Lower leg skin (tissue), 4 donors: ENCODE results near the gene NCOA5. TPM values are rescaled to one million over a fixed set of nuclear protein-coding genes. Genes with fewer than 3 reads are reported as not detected.

Experiments
- DNase-seq, 2 donors: peaks; one replicate each; pipeline ENCODE4 v3.0.0-alpha.2; 2019; ENCODE audit warnings: low spot score in 2 of 2
- H3K4me3 ChIP-seq: fragments of 200-600 bp; sonication (generic); 2 replicates; pipeline ENCODE4 v1.5.1; 2017; ENCODE audit warnings: mild to moderate bottlenecking, low read depth; ENCODE audit not compliant: poor library complexity, severe bottlenecking
- POLR2A ChIP-seq, 2 donors: fragments of 450-650 bp; IDR thresholded peaks; one replicate each; pipeline ENCODE4 v1.6.1; 2016 to 2017; ENCODE audit warnings: antibody characterized with exemption in 2 of 2, mild to moderate bottlenecking in 1 of 2, moderate library complexity in 1 of 2
- WGBS, 2 donors: methylation state at CpG; one replicate each; pipeline ENCODE4 v1.1.5; 2018; 5-methylcytosine and 5-hydroxymethylcytosine counted together
- intact Hi-C: fragments of 100-400 bp; cut with DNase I; formaldehyde crosslinking; loops from one replicate; pipeline ENCODE4 v1.15.0; 2023; ENCODE audit warnings: low total_unique reads
- total RNA-seq, 4 donors: library from RNA; depleted of rRNA; stranded (reverse); fragments of >200 nt; gene quantifications; one replicate each; pipeline ENCODE4 v1.1.0, GENCODE V29; 2016
- TF ChIP-seq, protein P1 (sequence below), 3 donors: fragments of 450-650 bp; IDR thresholded peaks; one replicate each; pipeline ENCODE4 v1.5.1; 2016; ENCODE audit warnings: antibody characterized with exemption in 3 of 3, mild to moderate bottlenecking in 3 of 3, moderate library complexity in 2 of 3

The NCOA5 gene
- total RNA-seq, 4 donors from 2014 or later, result 27.7 to 51.5 (median 41.2) TPM

- intact Hi-C loops, result no loop called here
- DNase-seq, result peak in 1 of 2 donors; percentile 58
- no peak overlapping the region for H3K4me3 ChIP-seq
- WGBS, 2 donors, result 90 to 91% methylated on average over 15 of the region's 15 CpGs
- TF ChIP-seq, protein P1, sequence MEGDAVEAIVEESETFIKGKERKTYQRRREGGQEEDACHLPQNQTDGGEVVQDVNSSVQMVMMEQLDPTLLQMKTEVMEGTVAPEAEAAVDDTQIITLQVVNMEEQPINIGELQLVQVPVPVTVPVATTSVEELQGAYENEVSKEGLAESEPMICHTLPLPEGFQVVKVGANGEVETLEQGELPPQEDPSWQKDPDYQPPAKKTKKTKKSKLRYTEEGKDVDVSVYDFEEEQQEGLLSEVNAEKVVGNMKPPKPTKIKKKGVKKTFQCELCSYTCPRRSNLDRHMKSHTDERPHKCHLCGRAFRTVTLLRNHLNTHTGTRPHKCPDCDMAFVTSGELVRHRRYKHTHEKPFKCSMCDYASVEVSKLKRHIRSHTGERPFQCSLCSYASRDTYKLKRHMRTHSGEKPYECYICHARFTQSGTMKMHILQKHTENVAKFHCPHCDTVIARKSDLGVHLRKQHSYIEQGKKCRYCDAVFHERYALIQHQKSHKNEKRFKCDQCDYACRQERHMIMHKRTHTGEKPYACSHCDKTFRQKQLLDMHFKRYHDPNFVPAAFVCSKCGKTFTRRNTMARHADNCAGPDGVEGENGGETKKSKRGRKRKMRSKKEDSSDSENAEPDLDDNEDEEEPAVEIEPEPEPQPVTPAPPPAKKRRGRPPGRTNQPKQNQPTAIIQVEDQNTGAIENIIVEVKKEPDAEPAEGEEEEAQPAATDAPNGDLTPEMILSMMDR (IDR thresholded peaks at IDR 0.05), result no peak
Observed at GRCh38 chr20:46122516-46123481, 33.0 kb upstream of the NCOA5 start.

GRCh38 chr20:46122071-46122470, 32.3 kb upstream of the NCOA5 start:
- TF ChIP-seq POLR2A (IDR thresholded peaks at IDR 0.05), result no peak
- TF ChIP-seq, protein P1 (IDR thresholded peaks at IDR 0.05), result no peak
- no peak overlapping the region for H3K4me3 ChIP-seq
- intact Hi-C loops, result no loop called here
- WGBS, 2 donors, result 78 to 82% methylated on average over 11 of the region's 11 CpGs
- DNase-seq, result peak in 1 of 2 donors; percentile 63

DNA sequence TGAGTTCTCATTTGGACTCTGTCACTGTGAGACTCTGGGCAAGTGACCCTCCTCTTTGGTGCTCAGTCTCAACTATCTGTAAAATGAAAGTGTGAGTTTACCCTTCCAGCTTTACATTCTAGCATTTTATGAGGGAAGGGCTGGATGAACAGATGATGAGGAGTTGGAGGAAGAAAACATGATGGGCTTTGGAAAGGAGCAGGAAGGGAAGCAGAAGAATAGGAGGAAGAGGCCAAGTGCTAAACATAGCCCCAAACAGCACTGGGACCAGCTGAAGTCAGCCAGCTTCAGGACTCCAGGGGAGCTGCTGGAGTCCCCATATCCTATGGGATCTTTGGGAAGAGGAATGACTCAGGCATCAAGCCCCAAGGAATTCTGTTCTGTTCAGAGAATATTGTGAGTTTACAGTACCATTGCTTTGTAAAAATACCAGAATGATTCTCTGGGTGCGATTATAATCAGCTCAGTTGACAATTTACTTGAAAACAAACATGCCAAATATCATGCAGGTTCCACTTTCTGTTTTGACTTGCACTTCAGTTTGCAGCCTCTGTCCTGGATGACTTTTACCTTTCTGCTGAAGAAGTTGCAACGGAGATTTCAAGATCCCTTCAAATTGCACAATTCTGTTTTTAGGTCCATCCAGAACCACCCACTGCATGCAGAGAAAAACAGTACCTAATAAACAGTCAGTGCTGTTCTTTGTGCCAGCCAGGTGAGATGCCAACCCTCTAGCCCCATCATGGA, 31.6 kb upstream of the NCOA5 start:
- intact Hi-C loops, result no loop called here
- TF ChIP-seq, protein P1 (IDR thresholded peaks at IDR 0.05), result no peak
- TF ChIP-seq POLR2A (IDR thresholded peaks at IDR 0.05), result no peak
- no peak overlapping the region for H3K4me3 ChIP-seq
- DNase-seq, result no peak
- 61 to 76% methylated on average over 2 of the region's 2 CpGs for WGBS, 2 donors

DNA sequence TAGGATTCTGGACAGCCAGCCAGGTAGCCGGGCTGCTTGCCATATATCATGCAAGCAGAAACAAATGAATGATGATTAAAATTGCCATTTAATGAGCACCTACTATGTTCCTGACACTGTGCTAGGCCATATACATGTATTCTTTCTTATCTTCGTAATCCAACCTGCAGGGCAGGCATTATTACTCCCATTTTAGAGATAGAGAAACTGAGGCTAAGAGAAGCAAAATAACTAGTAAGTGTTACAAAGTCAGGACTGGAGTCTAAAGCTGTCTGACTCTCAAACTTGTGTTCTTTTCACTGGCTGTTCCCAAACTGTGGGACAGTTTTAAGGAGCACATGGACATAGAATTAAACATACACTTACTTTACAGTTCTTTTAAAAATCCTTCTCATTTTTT, 30.4 kb upstream of the NCOA5 start:
- intact Hi-C loops, result no loop called here
- no peak for DNase-seq
- no peak overlapping the region for H3K4me3 ChIP-seq
- WGBS, 2 donors, result 95 to 98% methylated on average over 2 of the region's 2 CpGs
- TF ChIP-seq, protein P1 (IDR thresholded peaks at IDR 0.05), result no peak
- no peak for TF ChIP-seq POLR2A (IDR thresholded peaks at IDR 0.05)

DNA sequence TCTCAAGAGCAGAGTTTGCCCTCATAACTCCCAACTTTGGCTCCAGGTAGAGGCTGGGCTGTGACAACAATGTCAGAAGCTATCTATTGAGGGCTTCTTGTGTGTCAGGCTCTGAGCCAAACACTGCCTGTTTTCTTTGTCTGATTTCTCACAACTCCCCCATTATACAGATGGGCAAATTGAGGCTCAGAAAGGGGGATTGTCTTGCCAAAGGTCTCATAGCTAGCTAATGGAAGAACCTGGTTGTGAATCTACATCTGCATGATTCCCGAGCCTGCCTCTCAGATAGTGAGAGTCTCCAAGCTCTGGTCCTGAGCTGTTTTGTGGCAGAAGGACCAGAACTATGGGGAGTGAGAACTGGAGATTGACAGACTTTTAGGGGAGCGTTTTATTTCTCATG, 29.8 kb upstream of the NCOA5 start:
- DNase-seq, result no peak
- TF ChIP-seq POLR2A (IDR thresholded peaks at IDR 0.05), result no peak
- TF ChIP-seq, protein P1 (IDR thresholded peaks at IDR 0.05), result no peak
- WGBS, 2 donors, result 80 to 95% methylated on average over 2 of the region's 2 CpGs
- intact Hi-C loops, result no loop called here
- no peak overlapping the region for H3K4me3 ChIP-seq
